GM12872 (cell line): ENCODE results near the gene SNAI3.

Experiments
- CTCF ChIP-seq: IDR thresholded peaks from 3 replicates; pipeline ENCODE4 v1.5.1; 2011; ENCODE audit warnings: low read depth, mild to moderate bottlenecking, low read length, moderate library complexity; ENCODE audit not compliant: insufficient read depth

The SNAI3 gene

GRCh38 chr16:88657371-88657770, 28.9 kb downstream of the SNAI3 start:
- TF ChIP-seq CTCF: no peak

GRCh38 chr16:88656291-88656980, 29.9 kb downstream of the SNAI3 start:
- no peak for TF ChIP-seq CTCF

GRCh38 chr16:88655733-88656281, 30.5 kb downstream of the SNAI3 start:
- no peak for TF ChIP-seq CTCF

GRCh38 chr16:88655053-88655732, 31.1 kb downstream of the SNAI3 start:
- TF ChIP-seq CTCF: no peak

GRCh38 chr16:88654363-88655052, 31.8 kb downstream of the SNAI3 start:
- no peak for TF ChIP-seq CTCF

GRCh38 chr16:88653596-88654362, 32.5 kb downstream of the SNAI3 start:
- TF ChIP-seq CTCF: no peak

- no peak for TF ChIP-seq CTCF
Measured at GRCh38 chr16:88653101-88653500, 33.2 kb downstream of the SNAI3 start.
